Dermis blood vessel endothelial cell (primary cell): ENCODE results near the gene CGB5. TPM values are rescaled to one million over a fixed set of nuclear protein-coding genes. Genes with fewer than 3 reads are reported as not detected.
"Not testable (repeated sequence)": the region's sequence is repeated elsewhere in the genome, so short reads cannot be mapped to it uniquely, and the experiment has no call there.

Experiments
- DNase-seq: peaks from one replicate; pipeline ENCODE4 v3.0.0; 2010
- total RNA-seq: library from RNA; depleted of rRNA; stranded (reverse); fragments of >200 nt; gene quantifications from 2 replicates; pipeline ENCODE4 v1.2.3, GENCODE V29; 2014

The CGB5 gene
- total RNA-seq = not detected in 2 replicates

DNA sequence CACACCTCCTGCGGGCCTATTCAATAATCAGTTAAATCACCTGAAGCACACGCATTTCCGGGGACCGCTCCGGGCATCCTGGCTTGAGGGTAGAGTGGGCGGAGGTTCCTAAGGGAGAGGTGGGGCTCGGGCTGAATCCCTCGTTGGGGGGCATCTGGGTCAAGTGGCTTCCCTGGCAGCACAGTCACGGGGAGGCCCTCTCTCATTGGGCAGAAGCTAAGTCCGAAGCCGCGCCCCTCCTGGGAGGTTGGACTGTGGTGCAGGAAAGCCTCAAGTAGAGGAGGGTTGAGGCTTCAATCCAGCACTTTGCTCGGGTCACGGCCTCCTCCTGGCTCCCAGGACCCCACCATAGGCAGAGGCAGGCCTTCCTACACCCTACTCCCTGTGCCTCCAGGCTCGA, at the start of gene CGB5:
Gene CGB5 (plus strand): TSS at position 301 of the 400 bp plus-strand sequence. CDS start 362 bp downstream, outside the sequence.
- not testable (repeated sequence) for DNase-seq

DNA sequence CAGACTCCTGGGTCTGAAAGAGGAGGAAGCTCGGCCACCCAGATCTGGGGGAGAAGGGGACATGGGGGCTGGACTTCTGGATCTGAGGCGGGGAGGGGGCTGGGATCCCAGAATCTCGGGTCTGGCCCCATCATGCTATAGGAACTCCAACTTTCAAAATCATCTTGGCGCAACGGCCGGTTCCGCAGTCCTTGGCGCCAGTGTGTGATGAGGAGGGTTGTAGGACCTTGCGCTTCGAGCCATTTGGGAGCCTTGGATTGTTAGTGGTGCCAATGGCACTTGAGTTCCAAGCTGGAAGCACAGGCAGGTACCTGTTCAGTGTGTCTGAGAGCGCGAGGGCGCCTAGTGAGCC, 49.6 kb upstream of the CGB5 start:
- no peak for DNase-seq

DNA sequence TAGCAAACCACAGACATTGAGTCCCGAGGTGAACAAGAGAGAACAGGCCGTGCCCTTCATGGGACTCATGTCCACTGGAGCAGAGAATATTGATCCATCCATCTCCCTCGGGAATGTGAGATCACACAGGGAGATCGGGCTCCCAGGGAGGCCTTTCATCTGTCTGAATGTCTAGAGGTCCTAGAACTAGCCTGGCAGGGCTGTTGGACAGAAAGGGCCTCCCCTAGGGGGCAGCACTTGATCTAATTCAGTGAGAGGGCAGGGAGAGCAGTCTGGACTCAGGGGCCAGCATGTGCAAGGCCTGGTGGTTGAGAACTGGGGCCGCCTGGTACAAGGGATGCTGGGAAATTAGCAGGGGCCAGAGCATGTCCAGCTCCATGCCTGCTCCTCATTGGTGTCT, 45.7 kb upstream of the CGB5 start:
- peak; percentile 79 for DNase-seq

DNA sequence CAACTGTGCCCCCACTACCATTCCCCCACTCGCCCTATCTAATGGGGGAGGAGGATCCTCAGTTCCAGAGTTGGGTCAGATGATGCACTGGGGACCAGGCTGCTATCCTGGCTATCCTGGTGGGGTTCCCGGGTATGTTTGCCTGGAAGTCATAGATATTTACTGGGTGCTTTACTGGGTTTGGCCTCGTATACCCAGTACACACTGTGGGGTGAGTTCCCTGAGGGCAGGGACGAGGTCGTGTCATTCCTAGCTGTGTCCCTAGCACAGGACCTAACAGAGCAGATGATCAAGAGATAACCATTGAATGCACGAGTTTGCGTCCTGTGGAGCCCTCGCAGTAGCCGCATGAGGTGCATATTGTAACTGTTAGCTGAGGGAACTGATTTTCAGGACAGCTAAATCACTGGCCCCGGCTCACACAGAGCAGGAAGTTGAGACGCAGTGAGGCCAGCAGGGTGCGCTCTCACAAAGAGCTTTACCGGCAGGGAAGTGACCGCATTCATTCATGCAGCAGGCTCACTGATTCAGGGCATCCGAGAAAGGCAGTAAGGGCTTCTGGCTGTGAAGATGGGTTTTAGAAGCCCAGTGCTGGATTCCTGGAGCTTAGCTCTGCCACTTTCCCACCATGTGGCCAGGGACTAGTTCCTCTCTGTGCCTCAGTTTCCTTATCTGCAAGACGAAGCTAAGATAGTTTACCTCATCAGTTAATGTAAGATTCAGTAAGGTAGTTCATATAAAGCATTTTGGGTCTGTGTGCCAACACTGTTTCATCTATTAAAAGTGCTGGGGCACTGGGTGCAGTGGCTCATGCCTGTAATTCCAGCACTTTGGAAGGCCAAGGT, 43.9 kb upstream of the CGB5 start:
- peak; percentile 87 for DNase-seq

DNA sequence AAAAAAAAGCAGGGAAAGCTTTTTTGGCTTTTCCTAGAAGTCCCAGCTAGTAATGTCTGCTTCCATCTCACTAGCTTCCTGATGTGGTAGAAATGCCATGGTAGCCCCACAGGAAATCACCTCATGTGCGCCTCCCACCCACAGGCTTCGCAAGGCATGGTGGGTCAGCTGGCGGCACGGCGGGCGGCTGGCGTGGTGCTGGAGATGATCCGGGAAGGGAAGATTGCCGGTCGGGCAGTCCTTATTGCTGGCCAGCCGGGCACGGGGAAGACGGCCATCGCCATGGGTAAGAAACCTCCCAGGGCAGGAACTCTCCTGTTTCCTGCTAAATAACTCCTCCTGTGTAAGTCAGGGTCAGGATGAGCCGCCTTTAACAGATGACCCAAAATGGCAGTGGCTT, 39.5 kb upstream of the CGB5 start:
- DNase-seq = no peak

DNA sequence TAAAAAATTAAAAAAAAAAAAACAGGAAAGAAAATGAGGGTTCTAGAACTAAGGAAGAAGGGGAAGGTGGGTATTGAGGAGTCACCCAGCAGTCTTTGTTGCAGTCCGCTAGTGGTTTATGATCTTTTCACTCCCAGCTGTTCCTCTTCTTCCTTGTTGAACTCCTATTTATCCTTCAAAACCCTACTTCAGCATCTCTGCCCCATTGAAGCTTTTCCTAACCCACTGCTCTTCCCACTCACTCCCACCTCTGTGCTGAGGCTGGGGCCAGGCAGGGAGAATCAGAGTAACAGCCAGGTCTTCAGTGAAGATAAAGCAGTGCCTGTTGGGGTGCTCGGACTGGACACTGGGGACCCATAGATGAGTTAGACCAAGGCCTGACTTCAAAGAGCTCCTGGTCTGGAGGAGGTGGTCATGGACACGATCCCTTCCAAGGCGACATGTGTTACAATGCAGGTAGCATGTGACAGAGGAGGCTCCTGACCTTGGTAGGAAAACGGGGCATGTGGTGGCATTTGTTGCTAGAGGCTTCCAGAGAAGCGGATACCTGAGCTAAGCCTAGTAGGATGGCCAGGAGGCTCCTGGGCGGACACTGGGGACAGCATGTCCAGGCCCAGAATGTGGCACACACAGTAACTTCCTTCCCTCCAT, 38.6 kb upstream of the CGB5 start:
- no peak for DNase-seq

DNA sequence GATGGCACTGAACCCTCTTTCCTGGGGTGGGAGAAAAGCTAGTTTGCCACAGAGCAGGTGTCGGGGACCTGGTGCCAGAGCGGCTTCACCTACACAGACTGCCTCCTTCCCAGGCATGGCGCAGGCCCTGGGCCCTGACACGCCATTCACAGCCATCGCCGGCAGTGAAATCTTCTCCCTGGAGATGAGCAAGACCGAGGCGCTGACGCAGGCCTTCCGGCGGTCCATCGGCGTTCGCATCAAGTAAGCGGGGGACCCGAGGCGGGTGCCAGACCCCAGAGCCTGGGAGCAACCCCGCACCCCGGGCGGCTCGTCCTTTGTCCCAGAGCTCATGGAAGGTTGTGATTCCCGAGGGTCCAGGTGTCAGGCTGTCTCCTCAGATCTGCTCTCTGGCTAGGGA, 36.7 kb upstream of the CGB5 start:
- DNase-seq = no peak

DNA sequence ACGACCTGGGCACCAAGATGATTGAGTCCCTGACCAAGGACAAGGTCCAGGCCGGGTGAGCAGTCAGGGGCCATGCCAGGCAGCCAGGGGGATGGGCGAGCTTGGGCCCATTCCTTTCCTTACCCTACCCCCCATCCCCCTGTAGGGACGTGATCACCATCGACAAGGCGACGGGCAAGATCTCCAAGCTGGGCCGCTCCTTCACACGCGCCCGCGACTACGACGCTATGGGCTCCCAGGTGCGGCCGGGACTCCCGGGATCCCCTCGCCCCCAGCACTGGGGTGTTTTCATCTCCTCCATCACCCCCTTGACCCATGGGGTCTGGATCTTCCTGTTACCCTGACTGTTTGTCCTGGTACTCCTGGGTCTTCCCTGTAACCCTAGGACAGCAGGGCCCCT, 33.8 kb upstream of the CGB5 start:
- DNase-seq = no peak

DNA sequence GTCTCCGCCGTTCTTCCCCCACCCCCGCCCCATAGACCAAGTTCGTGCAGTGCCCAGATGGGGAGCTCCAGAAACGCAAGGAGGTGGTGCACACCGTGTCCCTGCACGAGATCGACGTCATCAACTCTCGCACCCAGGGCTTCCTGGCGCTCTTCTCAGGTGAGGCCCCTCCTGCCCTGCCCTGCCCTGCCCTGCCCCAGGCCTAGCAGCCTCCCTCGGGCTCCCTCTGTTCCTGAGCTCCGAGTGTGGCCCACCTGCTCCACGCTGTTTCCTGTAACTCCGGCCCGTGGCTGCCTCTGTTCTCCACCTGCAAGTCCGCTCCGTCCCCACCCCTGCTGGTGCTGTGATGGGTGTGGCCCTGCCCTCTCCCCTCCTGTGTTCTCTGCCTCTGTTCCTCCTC, 33.2 kb upstream of the CGB5 start:
- no peak for DNase-seq

DNA sequence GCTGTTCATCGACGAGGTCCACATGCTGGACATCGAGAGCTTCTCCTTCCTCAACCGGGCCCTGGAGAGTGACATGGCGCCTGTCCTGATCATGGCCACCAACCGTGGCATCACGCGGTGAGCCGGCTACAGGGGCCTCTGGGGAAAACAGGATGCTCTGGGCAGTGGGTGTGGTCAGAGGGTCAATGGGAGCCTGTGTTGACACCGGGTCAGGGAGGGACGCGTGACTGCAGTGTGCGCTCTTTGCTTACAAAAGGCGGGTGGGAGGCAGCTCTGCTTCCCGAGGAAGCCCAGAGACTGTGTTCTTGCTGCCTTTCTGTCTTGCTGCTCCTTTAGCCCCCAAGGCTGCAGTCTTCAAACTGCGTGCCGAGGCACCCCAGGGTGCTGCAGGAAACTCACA, 32.5 kb upstream of the CGB5 start:
- DNase-seq = no peak

DNA sequence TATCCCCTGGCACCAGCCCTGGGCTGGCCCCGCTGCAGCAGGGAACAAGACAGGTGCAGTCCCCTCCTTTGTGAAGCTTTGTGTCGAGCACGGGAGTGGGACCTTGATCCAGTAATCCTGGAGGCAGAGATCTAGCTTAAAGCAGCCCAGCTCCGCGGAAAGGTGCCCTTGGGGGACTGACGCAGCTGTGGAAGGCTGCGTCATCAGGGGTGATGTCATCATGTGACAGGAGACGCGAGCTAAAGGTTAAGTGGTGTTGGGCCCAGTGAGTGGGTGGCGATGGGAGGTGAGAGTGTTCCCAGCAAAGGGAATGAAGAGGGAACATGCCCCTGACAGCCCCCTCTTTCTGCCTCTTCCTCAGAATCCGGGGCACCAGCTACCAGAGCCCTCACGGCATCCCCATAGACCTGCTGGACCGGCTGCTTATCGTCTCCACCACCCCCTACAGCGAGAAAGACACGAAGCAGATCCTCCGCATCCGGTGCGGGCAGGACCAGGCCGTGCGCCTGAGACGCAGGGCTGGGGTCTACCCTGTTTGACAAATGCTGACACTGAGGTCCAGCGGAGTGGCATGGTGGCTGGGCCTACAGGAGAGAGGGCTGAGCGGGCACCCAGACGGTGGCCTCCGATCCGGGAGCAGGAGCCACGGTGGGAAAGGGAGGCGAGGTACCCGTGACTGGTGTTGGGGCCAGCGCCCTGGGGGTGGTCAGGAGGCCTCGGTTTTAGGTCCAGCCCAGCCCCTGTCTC, 29.4 kb upstream of the CGB5 start:
- DNase-seq = no peak

DNA sequence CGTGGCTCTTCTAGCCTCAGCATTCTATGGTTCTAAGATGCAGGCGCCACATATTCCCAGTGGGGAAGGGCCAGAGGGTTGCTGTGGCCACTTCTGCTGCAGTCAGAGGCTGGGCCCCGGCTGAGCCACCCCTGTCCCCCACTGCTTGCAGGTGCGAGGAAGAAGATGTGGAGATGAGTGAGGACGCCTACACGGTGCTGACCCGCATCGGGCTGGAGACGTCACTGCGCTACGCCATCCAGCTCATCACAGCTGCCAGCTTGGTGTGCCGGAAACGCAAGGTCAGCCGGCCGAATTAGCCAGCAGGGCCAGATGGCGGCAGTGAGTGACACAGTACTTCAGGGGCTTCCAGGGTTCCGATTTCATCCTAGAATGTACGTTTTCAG, 28.8 kb upstream of the CGB5 start:
- DNase-seq = no peak

DNA sequence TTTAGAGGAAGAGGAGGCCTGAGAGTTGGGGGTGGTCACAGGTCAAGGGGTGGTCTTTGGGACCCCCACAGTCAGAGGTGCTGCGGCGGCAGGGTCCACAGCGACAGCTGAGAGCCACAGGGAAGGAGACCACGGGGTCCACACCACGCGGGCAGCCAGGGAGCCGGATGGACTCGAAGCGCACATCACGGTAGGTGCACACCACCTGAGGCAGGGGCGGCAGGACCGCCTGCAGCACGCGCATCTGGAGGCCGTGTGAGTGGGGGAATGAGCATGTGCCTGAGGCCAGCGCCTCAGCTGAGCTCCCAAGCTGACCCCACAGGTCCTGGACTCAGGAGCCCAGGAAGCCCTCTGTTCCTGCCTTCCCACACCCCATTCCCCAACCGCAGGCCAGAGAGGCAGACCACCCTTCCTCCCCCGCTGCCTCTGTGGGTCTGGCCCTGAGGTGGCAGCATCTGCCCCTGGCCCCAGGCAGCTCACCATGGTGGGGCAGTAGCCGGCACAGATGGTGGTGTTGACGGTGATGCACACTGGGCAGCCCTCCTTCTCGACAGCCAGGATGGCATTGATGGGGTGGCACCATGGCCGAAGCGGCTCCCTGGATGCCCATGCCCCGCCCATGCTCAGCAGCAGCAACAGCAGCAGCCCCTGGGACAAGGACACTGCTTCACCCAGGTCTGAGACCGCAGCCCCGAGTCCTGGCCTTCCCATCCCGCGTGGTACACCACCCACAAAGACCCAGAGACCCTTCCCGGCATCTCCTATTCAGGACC, 27.4 kb upstream of the CGB5 start:
- no peak for DNase-seq

DNA sequence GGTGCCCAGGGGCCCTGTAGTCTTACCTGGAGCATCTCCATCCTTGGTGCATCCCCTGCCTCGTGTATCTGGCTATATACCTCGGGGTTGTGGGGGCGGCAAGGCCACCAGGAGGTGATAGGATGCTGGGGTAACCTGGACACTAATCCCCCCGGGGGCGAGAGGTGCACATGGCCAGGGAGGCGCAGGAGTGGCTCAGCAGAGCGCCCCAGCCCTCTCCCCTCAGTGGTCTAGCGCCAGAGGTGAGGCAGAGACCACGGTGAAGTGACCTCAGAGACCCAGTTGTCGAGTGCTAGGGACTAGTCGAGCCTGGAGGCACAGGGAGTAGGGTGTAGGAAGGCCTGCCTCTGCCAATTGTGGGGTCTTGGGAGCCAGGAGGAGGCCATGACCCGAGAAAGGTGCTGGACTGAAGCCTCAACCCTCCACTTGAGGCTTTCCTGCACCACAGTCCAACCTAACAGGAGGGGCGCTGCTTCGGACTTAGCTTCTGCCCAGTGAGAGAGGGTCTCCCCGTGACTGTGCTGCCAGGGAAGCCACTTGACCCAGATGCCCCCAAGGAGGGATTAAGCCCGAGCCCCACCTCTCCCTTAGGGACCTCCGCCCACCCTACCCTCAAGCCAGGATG, 26.5 kb upstream of the CGB5 start, which contains the start of gene LHB:
Gene LHB (minus strand): TSS at position 51 of the 625 bp plus-strand sequence. CDS start 10 bp downstream, at position 41.
- no peak for DNase-seq

DNA sequence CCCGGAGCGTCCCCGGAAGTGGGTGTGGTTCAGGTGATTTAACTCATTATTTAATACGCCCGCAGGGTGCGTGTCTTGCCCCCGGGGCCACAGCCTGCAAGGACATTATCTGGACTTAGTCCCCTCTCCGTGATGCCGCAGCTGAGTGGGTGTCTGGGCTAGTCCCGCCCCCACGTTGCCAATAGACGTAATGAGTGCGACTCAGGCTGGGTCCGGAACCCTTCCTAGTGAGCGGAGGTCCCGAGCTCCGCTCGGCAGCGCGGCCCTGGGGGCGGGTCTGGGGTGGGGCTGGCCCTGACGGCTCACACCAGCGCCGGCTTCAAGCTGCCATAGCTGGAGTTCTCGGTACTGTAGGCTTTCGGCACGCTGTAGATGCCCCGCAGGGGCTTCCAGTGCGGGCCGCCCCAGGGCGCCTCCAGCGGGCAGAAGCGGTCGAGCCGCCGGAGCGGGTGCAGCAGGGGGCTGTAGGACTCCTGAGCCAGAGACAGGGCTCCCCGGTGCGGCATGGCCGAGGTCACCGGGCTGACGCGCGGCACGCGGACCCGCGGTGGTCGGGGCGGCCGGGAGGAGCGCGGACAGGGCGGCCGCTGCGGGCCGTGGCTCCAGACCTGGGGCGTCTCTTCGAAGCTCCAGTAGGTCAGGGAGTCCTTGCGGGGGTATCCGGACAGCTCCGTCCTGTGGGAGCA, 25.8 kb upstream of the CGB5 start:
- DNase-seq = peak; percentile 72

DNA sequence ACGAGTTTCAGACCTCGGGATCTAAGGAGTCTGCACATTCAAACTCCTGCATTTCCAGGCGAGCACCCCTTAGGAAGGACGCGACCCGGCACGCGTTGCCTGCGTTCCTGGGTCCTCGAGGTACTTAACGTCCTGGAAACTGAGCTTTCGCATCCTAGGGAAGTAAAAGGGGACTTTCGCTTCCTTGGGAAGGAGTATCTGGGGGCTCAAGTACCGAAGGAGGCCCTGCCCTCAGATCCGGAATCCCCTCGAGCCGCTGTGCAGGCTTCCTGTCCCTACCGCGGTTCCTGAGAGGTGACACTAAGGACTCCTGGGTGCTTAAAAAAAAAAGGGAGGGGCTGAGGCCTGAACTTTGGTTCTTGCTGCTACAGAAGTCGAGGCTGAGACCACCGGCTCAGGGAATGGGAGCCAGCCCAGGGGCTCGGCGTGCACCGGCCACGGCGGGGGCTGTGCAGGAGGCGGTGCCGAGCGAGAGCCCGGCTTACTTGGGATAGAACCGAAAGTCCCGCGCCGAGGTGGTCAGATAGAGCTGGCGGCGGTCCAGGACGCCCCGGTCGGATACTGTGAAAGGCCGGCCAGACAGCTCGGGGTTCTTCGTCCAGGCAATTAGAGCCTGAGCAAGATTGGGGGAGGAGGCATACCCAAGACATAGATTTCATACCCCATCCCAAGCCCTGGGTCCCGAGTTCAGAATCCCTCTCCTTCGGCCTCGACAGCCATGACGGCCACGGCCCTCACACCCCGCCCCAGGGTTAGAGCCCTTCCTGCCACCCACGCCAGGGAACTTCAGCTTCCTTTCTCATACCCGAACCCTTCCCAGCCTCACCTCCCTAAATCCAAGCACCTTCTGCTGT, 25.0 kb upstream of the CGB5 start:
- peak; percentile 19 for DNase-seq

DNA sequence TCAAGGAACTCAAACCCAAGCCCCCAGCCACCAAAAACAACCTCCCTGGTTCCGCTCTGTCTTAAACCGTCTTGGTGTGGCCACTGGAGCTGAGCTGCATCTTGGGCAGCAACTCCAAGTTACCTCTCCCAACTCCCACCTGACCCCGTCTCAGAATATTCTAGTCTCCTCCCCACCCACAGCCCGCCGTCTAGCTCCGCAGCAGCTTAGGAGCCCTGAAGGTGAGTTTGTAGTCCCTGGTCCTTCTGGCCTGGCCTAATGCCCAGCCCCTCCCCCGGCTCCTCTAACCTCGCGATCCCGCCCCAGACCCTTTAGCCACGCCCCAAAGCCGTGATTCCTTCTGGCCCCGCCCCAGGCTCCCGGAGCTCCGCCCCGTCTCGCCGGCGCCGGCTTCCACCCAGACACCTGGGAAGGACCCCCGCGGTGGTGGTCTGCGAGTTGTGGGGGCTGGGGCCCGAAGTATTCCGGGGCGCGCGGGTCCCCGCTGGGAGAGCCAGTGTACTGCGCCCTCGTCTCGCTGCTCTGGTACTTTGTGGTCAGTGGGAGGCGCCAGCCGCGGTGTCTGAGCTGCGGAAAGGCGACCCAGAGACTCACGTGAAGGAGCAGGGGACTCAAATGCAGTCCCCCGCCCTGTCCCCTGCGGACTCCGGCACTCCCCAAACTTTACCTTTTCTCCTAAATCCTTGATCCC, 24.3 kb upstream of the CGB5 start:
- peak; percentile 60 for DNase-seq

DNA sequence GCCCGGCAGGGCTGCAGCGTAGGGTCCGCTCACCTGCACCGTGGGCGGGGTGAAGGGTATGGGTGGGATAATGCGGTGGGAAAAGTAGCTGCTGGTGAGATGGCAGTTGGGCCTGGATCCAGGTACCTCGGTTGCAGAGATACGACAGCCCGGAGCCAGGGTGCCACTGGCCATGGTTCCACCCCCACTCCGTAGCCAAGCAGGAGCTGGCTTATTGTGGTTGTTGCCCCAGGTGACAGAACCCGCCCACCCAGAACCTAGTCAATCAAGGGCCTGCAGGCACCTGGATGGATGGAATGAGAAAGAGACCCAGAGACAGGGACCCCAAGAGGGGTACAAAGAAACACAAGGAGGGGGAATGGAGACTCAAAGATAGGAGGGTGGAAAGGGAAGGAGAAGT, 23.3 kb upstream of the CGB5 start:
- no peak for DNase-seq

DNA sequence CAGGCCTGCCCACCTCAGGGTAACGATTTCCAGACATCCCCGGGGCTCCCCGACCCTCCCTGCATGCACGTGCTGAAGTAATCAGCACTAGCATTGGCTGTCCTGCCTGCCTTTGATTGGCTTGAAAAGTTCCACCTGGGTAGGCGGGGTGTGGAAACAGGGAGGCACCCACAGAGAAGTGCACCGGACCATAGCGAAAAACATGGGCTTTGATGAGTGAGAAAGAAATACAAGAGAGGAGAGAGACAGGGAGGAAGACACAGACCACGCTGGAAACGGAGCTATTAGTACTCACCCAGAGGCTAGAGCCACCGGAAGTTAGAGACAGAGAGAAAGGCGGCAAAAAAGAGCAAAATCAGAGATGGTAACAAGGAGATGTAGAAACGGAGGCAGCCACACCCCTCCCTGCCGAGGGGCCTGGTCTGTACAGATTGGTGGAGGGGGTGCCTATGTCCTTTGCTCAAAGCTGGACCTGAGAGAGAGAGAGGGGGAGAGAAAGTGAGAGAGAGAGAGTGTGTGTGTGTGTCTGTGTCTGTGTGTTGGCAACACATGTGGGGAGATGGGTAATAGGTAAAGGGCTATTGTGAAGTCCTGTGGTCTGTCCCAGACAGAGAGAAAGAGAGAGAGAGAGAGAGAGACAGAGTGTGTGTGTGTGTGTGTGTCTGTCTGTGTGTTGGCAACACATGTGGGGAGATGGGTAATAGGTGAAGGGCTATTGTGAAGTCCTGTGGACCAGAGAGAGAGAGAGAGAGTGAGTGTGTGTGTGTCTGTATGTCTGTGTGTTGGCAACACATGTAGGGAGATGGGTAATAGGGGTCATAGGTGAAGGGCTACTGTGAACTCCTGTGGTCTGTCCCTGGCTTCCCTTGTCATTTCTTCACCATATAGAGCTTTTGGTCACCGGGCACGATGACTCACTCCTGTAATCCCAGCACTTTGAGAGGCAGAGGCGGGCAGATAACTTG, 22.4 kb upstream of the CGB5 start:
- no peak for DNase-seq
